GM21737 (cell line): ENCODE results near the gene ADM.
A peak's percentile ranks its signal among the peaks of the same experiment; 100 is the strongest.

Experiments
- ATAC-seq: cut with Tn5 transposase; IDR thresholded peaks from one replicate; pipeline ENCODE4 v1.9.1; 2021; ENCODE audit warnings: mild to moderate bottlenecking, moderate library complexity; ENCODE audit not compliant: unreplicated experiment

The ADM gene

GRCh38 chr11:10289765-10290380, 15.0 kb upstream of the ADM start:
- no peak for ATAC-seq

DNA sequence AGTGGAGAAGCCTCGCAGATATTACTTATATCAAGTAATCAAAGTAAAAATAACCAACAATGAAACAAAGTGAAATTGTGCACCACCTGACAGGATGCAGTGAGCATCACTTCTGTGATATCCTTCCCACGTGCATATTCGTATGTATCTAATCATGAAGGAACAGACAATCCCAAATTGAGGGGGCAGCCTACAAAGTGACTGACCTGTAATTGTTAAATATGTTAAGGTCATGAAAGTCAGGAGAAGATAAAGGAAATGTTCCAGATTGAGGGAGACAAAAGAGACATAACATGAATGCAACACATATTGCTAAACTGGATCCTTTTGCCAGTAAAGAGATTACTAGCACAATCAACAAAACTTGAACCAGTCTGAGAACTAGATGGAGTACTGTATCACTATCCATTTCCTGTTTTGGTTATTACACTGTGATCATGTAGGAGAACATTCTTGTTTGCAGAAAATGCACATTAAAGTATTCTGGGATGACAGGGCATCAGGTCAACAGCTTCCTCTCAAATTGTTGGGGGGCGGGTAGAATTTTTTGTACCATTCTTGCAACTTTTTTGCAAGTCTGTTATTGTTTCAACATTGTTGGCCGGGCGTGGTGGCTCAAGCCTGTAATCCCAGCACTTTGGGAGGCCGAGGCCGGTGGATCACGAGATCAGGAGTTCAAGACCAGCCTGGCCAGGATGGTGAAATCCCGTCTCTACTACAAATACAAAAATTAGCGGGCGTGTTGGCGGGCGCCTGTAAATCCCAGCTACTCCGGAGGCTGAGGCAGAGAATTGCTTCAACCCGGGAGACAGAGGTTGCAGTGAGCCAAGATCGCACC, 12.9 kb upstream of the ADM start:
- no peak for ATAC-seq

- peak; percentile 44 for ATAC-seq
These were observed 11.2 kb upstream of the ADM start, which contains the start of gene SBF2 for GRCh38 chr11:10293423-10294289. Gene SBF2 (minus strand): TSS chr11:10294219. CDS start chr11:10294069, 150 bp downstream.

- ATAC-seq: no peak
These were observed 10.5 kb upstream of the ADM start for GRCh38 chr11:10294290-10294953.

DNA sequence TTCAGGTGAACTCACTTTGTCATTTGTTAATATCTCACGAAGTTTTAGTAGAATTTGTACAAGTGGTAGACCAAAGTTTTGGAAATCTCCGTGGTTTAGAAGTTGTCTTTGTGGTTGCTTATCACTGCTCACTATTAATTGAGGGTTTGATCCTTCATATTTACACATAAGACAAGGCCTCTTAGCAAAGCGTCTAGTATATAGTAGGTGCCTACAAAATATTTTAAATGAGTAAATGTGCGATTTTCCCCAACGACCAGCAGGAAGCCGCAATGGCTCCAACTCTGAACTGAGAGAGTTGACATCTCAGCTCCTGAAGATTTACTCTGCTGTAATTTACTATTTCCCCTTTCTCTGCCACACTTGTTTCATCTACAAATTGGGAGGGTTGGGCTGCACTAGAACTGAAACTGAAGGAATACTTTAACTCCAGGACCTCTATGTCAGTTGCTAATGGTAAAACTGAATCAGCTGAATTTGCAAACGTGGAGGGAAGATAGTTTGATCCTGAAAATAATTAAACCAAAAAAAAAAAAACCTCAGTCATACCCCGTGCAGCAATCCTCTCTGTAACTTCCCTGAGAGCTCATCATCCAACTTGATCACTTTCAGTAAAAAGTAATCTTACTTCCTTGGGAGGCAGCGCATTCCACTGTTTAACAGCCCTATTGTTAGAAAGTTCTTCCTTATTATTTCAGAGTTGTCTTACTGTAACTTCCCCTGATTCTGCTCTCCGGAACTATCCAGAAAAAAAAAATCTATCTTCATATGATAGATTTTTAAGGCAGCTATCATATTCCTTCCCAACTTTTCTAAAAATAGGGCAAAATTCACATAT, 9.6 kb upstream of the ADM start:
- ATAC-seq: no peak

DNA sequence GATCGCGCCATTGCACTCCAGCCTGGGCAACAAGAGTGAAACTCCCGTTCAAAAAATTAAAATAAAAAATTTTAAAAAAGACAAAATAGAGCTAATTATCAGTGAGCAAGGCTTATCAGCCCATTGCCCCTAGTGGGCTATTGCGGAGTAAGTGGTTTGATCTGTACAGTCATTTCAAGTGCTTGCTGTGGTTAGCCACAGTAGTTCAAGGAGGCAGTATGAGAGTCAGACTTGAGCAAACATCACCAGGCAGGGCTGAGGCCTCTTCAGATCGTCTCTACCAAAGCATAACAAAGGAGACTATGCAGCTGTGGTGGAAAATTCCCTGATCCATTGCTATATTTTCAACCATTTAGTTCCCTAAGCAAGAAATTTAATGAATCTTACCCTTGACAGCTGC, 6.5 kb upstream of the ADM start:
- peak; percentile 84 for ATAC-seq

GRCh38 chr11:10301656-10302358, 3.1 kb upstream of the ADM start:
- no peak for ATAC-seq

DNA sequence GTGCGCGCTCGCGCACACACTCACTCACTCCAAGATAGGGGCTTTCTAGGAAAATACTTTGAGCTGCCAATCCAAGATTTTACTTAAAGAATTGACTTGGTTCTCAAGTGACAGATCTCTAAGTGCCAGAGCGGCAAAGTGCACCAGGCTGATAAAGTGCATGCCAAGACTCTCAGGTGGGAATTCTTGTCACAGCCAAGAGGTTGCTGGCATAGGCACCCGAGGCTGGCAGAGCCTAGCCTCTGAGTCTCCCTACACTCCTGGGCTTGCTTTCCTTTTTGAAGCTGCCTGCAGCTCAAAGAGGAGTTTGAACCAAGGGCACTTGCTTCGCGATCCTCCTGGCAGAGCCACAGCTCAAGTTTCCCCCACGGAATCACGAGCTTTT, 2.5 kb upstream of the ADM start:
- ATAC-seq: no peak

DNA sequence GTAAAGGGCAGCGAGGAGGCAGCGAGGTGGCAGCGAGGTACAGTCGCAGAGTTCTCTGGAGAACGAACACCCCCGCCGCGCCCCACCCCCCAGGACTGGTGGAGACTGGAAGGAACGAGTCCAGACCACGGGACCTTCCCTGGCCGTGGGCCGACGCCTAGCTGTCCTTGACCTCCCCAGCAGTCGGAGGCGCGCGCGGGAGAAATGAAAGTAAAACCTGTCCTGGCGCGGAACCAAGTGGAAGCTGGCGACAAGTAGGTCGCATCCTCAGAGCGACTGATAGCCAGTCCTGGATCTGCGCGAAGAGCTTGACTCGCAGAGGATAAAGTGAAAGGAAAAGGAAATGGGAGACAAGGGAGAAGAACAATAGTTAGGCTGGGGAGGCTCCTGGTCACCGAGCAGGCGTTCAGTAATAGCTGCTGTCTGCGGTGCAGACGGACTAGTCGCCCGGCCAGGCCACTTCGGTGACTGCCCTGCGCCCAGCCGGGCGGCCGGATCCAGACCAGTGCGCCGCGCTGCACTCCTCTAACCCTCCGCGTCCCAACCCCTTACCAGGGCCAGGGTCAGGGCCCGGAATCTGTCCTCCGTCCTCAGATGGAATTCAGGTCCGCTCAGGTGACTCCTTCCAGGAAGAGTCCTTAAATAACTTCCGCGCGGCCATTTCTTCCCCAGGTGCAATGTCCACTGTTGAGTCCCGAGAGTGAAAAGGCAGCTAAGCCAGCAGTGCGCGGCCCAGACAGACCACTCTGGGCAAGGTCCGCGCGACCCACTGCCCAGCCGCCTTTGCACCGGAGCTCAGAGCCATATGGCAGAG, 1.9 kb upstream of the ADM start:
- no peak for ATAC-seq

- ATAC-seq: no peak
These were observed 1.1 kb upstream of the ADM start for GRCh38 chr11:10303558-10304363.

DNA sequence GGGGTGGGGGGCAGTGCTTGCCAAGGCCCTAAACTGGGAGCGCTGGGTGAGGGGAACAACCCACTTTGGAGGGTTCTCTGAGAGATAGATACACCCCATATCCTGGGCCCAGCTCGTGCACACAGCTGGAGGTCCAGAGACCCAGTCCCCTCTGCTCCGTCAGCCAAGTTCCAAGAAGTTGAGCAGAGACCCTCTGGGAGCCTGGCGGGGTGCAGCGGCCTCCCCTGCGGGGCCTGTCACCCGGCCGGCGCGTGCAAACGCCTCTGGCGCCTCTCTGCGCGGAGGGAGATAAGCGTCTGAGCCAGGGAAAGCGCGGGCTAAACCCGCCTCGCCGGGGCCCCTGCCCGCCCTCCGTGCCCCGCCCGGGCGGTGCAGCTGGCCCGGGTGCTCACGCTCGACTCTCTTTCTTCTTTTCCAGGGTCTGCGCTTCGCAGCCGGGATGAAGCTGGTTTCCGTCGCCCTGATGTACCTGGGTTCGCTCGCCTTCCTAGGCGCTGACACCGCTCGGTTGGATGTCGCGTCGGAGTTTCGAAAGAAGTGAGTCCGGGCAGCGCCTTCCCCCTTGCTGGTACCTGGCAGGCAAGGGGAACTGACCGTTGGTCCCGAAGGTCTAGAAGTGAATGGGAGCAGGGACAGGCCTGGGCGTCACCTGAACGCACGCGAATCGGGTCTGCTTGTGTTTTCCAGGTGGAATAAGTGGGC, 540 bp downstream of the ADM start:
- no peak for ATAC-seq

DNA sequence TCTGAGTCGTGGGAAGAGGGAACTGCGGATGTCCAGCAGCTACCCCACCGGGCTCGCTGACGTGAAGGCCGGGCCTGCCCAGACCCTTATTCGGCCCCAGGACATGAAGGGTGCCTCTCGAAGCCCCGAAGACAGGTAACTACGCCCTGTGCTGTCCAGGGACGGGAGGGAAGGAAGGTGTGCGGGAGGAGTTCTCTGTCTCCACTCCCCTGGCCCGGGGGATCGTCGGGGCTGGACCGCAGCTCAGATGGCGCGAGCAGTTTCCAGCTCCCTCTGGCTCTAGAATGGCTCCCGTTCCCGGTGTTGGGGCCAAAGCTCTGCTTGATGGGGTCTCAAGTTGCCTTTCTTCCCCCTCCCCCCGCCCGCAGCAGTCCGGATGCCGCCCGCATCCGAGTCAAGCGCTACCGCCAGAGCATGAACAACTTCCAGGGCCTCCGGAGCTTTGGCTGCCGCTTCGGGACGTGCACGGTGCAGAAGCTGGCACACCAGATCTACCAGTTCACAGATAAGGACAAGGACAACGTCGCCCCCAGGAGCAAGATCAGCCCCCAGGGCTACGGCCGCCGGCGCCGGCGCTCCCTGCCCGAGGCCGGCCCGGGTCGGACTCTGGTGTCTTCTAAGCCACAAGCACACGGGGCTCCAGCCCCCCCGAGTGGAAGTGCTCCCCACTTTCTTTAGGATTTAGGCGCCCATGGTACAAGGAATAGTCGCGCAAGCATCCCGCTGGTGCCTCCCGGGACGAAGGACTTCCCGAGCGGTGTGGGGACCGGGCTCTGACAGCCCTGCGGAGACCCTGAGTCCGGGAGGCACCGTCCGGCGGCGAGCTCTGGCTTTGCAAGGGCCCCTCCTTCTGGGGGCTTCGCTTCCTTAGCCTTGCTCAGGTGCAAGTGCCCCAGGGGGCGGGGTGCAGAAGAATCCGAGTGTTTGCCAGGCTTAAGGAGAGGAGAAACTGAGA, 1.4 kb downstream of the ADM start:
- ATAC-seq: no peak

GRCh38 chr11:10307022-10307399, 2.1 kb downstream of the ADM start:
- ATAC-seq: no peak

DNA sequence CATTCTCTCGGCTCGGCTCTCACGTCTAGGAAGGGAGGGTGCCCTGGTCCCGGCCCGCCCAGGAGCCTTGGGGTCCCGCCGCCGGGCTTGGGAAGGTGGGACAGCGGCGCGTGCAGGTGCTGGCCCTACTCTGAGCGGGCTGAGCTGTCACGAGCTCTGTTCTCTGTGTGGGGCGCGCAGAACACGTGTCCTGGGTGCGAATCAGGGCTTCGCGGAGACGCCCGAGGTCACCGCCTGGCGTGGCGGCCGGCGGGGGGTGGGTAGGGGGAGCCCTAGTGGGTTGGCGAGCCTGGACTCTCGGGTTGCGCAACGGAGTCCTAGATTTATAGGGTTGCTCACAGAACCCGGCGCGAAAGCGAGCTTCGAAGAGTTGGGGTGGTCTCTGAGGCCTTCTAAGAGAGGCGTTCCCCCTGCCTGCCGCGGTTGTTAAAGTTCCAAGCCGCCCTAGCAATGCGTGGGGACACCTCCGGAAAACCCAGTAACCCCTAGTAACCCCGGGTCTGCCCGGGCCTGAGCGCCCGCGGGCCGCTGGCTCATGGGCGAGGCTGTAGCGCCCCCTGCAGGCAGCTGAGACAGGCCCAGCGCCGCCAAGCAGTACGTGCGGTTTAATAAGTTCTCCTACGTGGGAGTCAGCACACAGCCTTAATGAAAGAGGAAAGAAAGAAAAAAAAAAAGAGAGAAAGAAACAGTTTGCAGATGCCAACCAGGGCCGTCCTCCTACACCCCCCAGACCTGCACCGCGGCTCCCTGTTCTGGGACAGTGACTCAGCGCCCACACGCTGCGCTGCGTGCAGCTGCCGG, 2.7 kb downstream of the ADM start:
- peak; percentile 76 for ATAC-seq

GRCh38 chr11:10308201-10308954, 3.5 kb downstream of the ADM start:
- no peak for ATAC-seq
